Activated CD4-positive, alpha-beta T cell treated with anti-CD3 and anti-CD28 coated beads, Interleukin-2, amount 50 U/mL, for 16 hours (primary cell): ENCODE data around the gene PAX7.

Experiments used
- DNase-seq: peaks from one replicate; pipeline ENCODE4 v3.0.0-alpha.2; 2020

Gene PAX7

DNA sequence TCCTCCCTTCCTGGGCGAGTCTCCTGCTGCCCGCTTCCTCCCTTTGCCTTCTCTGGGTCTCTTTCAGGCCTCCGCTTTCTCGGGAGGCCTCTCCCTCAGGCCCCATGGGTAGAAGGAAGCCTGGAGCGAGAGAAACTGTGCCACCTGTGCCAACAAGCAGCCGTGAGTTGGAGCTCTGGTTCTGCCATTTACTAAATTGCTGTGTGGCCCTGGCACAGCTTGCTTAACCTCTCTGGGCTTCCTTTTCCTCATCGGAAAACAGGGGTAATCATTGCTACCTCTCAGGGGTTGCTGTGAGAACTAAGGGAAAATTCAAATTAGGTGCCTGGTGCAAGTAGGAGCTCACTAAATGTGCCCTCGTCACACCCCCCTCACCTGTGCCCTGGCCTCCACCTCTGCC, 80.4 kb downstream of the PAX7 start:
- DNase-seq = no peak

DNA sequence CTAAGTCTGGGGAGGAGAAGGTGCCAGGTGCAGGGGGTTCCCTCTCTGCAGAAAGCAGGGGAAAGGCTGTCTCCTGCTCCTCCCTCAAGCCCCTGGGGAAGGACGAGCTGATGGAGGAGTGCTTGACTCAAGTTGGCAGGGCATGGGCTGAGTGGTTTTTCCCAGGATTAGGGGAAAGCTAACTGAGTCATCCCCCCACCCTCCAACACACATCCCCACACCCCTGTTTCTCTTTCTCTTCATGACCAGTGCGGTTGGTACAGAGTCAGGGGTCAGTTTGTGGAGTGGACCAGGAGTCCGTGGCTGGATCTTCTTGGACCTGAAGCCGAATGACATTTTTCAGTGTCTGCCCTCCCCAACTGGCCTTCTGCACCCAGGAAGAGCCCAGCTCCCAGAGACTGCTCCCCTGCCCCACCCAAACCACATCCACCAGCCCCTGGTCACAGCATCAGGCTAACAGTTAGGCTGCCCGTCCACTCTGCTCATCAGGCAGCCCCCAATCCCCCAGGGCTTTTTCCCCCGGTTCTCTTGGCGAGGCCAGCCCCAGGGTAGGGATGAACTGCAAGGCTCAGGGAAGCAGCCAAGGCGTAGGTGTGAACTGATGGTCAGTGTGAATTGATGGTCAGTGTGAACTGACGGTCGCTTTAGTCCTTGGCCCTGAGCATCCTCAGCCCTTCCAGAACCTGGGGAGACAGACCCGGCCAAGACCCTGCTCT, 81.0 kb downstream of the PAX7 start:
- DNase-seq = no peak

DNA sequence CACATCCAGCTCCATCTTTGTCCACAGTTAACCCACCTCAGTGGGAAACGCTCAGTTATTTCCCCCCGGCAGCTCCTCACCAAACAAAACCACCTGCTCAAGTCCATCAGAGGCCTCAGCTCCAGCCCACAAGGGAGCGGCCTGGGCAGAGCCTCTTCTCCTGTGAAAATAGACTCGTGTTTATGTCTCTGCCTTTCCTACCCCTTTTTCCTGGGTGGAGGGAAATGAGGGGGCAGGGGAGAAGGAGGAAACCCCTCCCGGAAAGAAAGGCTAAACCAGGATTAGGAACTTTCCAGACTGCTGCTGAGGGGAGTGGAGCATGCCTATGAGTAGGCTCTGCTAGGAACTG, 81.6 kb downstream of the PAX7 start:
- DNase-seq = no peak

DNA sequence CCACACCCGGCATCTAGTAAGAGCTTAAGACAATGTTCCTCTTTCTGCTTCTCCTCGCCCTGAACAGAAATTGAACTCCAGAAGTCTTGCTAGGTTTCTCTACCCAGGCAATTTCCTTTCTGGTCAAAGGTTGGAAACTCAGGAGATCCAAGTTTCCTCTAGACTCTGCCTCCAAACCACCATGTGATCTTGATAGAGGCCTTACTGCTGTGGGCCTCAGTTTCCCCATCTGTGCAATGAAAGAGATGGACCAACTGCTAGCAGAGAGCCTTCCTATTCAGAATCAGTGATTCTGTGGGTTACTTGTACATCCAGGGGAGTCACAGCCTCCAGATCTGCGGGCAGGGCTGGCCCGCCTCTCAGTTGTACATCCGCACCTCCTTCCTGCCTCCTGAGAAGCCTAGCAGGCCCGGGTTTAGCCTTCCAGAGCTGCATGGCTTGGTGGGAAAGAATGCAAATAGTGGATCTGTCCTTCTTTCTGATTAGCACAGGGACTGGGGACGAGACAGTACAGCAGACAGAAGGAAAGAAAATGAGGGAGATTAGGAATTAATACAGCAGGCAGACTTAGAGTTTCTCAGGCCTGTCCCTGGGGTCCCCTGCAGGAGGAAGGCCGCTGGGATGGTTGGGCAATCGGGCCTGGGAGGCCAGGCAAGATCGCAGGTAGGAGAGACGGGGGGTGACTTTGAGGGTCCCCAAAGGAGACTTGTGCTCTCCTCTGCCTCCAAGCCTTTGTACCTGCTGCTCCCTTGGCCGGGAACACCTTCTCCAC, 83.9 kb downstream of the PAX7 start:
- no peak for DNase-seq

DNA sequence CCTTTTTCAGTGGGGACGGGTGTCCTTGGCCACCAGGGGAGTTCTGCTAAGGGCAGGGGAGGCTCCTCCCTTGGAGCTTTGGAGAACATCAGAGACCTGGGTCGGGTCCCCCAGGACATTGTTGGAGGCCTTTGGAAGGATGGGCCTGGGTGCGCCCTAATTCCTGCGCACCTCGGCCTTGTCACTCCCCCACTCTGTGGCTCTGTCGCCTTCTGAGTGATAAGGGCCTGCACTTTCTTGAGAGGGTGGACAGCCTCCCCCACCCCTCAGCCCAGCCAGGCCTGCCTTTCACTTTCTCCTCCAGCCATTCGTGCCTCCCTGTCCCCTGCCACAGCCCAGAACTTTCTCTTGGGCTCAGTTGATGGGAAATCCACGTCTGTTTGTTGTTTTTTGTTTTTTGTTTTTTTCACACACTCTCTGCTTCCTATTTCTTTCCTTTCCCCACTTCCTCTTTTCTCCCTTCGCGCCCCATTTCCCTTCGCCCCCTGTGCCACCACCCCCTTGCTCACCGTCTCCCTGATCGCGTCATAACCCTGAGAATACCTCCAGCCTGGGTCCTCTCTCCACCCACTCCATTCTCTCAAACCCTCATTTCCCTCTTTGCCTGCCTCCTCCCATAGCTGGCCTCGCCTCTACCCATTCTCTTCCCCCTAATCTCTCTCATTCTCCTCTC, 85.6 kb downstream of the PAX7 start:
- no peak for DNase-seq

DNA sequence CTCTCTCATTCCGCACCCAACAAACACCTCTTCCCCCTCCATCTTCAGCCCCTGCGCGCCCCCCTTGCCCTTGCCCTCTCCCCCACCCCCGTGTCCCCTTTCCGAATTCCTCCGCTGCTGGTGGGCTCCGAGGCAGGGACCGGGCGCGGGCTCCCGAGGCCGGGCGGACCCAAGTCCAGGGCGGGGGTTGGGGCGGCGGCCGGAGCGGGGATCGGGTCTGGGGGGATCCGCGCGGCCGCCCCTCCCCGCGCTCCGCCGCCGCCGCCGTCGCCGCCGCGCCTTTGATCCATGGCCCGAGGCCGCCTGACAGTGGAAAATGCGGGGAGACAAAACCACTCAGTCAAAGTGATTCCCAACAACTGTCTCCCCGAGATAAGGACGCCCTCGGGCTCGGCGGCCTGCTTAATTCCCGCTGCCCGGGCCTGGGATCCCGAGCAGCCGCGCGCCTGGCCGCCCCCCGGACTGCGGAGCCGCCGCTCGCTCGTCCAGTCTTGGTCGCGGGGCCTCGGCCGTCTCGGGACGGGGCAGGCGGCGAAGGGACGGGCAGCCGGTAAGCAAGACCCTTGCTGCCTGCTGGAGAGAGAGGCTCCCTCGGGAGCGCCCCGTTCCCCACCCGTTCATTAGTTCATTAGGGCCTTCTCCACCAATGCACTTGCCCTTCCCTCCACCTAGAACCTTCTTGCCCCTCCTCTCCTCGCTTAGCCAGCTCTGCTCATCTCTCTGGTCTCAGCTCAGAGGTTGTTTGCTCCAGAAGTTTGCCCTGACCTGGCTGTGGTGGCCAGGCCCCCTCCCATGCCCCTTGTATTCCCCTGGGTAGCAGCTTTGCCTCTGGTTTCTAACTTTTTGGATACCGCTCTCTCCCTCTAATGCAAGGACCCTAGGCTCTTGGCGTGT, 86.4 kb downstream of the PAX7 start:
- DNase-seq = no peak

DNA sequence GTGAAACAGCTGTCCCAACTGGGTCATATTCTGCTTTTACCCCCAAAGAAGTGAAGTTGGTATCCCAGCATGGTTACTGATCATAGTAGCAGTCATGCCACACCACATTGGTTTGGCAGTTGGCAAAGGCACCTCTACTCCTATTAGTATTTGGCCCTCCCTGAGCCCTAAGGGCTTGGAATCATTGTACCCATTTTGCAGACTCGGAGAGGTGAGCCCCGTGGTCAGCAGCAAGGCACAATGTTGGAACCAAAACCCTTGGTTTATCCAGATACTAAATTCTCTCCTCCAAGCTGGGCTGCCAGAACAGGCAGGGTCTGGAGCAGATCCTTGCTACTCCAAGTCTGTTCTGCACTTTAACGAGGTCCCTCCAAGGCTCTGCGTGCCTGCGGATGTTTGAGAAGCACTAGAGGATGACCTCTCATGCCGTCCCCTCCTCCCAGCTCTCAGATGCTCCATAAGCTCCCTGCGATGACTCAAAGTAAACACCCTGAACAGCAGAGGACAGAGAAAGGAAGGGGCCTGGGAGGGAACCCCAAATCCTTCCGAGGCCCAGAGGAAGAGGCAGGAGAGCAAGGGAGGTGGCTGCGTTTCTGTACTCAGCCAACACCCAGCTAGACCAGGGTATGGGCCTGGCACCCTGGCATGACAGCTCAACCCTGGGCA, 89.3 kb downstream of the PAX7 start:
- no peak for DNase-seq

DNA sequence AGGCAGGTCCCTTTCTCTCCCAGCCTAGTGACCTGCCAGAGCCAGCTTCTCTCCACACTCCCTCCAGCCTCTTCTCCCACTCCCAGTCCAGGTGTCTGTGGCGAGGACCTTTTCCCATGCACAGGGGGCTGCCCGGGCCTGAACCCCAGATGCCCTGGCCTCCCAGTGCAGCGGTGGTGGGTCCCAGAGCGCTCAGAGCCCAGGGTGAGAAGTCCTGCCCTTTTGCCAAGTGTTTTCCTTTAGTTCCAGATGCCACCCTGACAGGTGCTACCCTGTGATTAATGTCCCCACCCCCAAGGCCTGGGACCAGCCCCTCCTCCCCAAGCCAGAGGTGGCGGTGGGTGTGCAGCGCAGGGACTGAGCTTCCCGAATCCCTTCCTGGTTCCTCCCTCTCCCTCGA, 90.4 kb downstream of the PAX7 start:
- DNase-seq = no peak

DNA sequence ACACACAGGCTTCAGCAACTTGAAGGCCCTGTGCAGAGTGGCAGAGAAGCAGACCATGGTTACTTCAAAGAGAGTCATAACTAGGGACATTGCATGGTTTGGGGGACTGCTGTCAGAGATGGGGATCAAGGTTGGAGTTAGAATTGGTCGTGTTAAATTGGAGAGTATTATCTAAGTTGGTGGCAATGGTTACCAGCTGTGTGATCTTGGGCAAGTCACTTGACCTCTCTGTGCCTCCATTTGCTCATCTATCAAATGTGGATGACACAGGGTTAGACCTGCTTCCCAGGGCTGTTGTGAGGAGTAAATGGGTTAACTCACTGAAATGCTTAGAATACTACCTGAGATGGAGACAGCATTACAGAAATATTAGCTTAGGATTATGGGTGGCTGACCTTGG, 91.1 kb downstream of the PAX7 start:
- no peak for DNase-seq

DNA sequence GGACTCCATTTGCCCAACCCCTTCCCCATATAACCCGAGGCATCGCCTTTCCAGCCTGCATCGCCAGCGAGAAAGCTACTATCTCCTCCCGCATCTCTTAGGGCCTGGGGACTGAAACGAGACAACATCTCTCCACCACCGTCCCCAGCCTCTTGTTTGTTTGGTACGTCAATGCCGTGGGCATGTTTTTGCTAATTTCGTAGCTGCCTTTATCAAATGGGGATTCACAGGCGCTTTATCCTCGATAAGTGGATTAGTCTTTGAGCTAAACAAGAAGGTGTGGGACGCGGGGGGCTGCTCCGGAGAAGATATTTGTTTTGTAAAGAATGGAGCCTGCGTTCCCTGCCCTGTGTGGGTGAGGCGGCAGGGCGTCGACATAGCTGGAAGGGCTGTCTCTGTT, 91.6 kb downstream of the PAX7 start:
- DNase-seq = no peak

DNA sequence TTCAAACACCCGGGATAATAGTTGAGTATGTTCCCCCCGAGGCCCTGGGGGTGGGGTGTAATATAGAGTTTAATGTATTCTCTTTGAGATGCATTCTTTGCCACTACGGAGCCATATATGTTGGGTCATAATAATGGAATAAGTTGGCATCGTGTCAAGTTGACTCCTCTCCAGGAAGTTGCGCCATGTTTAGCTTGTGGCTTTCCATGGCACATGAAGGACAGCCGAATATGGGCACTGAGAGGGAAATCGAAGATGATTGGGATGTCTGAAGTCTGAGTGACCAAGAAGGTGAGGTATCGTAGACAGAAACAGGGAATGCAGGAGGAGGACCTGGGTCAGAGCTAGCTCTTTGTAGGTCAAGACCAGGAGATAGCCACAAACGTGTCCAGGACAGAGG, 92.6 kb downstream of the PAX7 start:
- no peak for DNase-seq

DNA sequence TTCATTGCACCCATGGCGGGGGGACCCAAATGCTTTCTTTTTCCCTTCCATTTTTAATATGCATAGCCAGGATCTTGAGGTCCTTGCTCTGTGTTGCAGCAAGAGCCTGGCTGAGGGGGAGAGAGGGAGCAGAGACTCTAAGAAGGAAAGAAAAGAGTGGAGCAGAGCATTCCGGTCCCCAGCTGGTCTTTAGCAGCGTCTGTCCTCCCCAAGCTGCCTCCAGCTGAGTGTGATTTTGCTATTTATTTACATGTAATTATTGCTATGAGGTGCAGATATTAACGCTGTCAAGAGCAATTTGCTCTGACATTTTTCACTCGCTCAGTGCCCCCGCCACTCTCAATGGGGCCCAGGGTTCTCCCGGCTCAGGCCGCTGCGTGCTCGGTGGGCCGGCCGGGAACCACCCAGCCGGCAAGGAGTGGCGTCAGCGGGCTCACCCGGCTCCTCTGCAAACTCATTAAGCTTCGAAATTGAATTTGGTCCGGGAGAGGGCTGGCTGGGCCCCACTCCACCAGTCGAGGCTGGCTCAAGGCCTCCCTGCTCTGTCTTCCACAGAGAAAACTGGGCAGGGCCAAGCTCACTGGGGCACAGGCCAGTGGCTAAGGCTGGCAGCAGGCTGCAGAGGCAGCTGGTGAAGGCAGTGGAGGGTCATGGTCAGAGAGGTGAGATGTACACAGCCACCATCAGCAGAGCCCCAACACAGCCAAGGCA, 93.2 kb downstream of the PAX7 start:
- no peak for DNase-seq

DNA sequence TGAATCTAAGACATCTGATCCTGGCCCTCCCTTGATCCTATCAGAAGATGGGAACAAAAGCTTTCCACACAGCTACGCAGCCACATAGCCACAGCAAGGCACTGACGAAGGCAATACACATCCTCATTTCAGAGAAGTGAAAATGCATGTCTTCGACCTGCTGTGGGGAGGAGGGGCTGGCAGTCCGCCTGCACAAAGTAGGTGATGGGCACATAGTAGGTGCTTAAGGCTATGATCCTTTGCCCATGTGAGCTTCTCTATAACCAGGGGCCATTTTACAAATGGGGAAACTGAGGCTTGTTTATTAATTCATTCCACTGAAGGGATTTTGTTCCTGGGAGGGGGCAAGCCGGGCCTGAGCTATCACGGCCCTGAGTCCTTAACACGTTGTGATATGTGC, 94.2 kb downstream of the PAX7 start:
- no peak for DNase-seq

DNA sequence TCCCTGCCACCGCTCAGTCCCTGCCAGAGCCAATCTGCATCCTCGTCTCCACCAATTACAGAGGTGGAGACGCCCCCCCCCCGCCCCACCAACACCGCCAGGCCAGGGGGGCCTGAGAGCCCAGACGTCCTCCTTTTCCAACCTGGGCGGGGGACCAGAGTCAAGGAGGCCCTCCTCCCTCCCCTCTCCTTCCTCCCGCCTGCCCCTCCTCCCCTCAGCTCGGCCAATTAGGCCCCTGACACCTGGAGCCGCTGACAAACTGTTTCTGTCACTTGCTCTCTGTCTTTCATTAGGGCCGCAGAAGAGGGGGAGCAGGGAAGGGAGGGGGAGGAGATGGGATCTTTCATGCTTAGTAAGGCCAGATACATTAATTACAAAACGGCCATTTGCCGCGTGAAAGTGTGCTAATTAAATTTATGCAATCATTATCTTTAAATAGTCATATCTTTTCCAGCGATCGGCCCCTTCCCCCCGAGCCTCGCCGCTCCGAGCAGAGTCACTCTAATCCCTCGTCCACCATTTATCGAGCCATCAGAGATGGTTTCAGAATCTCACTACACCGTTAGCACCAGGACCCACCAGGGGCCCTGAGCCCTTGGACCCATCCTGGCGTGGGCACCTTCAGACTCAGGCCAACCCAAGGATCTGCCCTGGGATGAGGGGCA, 94.7 kb downstream of the PAX7 start:
- DNase-seq = no peak

DNA sequence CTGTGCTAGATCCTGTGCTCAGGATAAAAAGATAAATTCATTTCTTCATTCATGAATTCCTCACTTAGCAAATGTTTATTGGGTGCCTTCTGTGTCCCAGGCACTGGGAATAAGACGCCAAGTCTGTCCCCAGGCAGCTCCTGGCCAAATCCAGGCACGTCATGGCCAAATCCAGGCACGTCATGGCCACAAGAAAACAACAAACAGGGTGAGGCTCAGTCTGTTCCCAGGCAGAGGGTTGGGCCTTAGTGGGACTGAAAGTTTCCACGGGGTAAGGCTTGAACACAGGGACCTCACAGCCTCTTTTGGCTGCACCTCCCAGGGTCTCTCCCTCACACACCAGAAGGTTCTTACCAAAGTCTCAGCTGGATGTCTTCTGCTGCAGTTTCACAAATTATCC, 95.7 kb downstream of the PAX7 start:
- DNase-seq = no peak

DNA sequence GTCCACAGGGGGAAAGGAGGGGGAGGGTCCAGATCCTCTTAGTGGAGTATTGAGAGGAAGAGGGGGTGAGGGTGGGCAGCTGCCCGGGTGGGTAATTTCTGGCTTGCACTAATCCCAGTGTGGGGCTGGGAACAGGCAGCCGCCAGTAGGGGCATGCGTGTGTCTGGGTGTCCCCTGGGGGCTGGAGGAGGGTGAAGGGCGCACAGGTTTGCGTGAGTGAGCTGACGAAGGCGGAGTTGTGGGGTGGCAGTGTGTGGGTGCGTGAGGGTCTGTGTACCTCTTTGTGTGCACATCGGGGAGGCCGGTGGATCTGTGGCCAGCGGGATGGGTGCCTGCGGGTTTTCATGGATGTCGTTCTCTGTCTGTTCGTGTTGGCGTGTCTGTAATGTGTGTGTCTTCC, 97.3 kb downstream of the PAX7 start:
- no peak for DNase-seq

DNA sequence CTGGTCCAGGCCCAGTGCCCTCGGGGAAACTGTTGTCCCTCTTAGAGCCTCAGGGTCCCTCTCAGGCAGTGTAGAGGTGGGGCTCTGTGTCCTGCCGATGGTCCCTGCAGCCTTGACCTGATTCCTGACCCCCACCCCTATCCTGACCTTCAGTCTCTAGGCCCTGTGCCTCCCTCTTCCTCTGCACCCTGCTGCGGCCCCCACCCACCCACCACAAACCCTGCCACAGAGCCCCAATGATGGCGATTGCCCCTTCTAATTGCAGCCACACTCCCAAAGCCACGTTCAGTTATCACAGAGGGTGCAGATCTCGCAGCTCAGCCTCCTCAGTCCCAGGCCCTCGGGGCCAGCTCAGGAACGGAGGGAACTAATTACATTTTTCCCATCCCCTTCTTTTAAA, 99.7 kb downstream of the PAX7 start:
- no peak for DNase-seq

DNA sequence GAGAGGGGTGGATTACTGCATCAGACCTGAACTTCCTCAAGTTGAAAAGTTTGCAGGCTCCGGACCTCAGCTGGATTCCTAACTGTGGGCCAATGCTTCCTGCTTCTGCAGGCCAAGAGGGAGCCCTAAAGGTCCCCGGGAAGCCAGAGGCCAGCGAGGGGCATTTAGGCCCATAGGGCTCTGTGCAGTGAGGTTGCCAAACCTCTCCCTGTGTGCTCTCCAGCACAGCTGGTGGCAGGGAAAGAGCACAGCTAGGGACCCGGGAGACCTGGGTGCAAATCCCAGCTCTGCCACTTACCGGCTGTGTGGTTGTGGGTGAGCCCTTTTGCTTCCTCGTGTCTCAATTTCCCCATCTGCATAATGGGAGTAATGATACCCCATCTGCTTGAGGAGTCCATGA, 100.5 kb downstream of the PAX7 start:
- no peak for DNase-seq

DNA sequence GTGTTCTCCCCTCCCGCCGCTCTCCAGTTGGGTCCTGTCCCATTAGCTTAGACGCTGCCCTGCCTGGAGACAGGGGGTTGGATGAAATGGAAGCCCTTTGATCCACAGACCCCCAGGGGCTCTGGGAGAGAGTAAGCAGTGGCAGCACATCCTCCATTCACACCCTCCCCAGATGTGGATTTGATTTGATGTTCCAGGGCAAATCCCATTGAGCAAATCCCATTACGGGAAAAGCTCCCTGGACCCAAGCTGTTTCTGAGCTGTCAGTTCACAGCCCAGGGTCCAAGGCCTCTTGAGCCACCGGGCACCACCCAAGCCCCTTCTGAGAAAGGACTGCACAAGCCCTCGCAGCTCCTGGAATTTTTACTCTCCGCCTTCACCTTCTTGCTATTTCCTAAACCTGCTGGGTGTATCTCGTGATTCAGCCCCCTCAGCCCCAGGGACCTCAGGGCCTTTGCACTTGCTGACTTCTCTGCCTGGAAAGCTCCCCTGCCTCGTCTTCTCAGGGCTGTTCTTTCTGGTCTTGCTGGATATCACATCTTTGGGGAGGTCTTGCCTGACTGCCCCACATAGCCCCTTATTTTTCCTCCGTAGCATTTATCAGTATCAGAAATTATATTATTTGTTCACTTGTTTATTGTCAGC, 101.1 kb downstream of the PAX7 start:
- no peak for DNase-seq

DNA sequence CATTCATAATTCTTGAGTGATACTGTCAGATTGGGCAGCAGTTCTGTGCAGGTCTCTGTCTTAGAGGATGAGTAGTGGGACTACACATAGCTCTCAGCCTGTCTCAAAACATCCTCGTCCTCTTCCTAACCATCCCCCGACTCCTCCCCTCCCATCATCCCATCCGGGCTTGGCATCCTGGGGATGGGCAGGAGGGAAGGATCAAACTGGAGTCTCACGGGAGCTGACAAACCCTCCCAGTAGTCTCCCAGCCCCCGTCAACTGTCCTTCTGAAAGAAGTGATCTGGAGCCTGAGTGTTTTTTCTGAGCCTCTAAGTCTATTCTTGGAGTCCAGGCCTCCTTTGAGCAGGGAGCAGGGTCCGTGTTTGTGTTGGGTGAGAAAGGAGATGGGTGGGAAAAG, 102.0 kb downstream of the PAX7 start:
- DNase-seq = no peak

DNA sequence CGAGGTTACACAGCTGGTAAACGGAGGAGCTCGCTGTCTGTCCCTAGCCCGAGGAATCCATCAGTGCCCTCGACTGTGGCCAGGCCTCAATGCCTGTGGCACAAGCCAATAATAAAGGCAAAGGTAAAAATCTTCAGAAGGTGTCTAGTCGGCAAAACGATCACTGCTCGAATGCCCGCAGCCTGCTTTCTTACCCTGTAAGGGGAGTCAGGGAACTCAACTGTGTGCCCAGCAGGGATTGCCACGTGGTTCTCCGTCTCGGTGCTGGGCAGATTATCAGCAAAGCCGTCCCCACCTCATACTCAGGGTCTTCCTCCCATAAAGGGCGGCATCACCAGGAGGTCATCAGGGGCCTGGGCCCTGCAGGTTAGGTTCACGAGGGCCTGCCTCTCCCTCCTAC, 103.4 kb downstream of the PAX7 start:
- no peak for DNase-seq
